Measurements from ENCODE around the gene ARHGAP24. TPM values are rescaled to one million over a fixed set of nuclear protein-coding genes. Genes with fewer than 3 reads are reported as not detected.

Gene ARHGAP24
- total RNA-seq, 4 donors from 2014 or later: 17.8 to 65.2 (median 27.2) TPM

DNA sequence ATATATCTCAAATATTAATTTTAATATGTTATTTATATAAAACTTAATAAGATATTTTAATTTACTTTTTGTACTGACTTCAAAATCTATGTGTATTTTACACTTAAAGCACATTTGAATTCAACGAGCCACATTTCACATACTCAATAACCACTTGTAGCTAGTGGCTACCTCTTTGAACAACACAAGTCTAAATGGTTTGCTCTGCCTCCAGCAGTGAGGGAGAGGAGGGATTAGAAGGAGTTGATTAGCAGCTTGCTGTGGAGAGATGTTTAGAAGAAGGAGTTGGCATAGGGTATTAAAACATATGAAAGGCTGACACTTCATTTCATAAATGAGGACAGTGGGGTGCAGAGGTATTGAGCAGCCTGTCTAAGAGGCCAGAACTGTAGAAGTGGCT, 124.0 kb downstream of the ARHGAP24 start:
- no peak for TF ChIP-seq POLR2A (IDR thresholded peaks at IDR 0.05)
- TF ChIP-seq POLR2AphosphoS5 (IDR thresholded peaks at IDR 0.05): no peak
- TF ChIP-seq, protein P1, sequence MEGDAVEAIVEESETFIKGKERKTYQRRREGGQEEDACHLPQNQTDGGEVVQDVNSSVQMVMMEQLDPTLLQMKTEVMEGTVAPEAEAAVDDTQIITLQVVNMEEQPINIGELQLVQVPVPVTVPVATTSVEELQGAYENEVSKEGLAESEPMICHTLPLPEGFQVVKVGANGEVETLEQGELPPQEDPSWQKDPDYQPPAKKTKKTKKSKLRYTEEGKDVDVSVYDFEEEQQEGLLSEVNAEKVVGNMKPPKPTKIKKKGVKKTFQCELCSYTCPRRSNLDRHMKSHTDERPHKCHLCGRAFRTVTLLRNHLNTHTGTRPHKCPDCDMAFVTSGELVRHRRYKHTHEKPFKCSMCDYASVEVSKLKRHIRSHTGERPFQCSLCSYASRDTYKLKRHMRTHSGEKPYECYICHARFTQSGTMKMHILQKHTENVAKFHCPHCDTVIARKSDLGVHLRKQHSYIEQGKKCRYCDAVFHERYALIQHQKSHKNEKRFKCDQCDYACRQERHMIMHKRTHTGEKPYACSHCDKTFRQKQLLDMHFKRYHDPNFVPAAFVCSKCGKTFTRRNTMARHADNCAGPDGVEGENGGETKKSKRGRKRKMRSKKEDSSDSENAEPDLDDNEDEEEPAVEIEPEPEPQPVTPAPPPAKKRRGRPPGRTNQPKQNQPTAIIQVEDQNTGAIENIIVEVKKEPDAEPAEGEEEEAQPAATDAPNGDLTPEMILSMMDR (IDR thresholded peaks at IDR 0.05): no peak
- no peak for TF ChIP-seq EP300 (IDR thresholded peaks at IDR 0.05)

DNA sequence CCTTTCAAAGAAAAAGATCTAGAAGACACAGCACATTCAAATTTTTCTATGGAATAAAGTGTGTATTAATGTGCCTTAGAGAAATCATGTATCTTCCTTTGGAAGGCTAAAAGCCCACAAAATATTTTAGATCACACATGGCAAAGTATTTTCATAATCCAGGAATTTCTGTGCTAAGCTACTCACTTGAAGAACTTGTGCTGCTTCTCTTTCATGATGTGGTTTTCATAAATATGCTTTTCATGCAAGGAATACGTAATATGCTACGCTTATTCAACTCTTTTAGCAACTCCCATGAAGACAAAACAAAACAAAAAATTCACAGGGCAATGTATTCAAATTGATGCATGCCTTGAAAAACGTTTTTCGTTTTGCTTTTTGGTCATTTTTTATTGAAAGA, 125.6 kb downstream of the ARHGAP24 start:
- Histone ChIP-seq H3K4me3 (no peak overlapping the region), H3K27ac (no peak overlapping the region), H3K9me3 (no peaks in the 10 kb centered on the region), H3K36me3 (no peaks in the 10 kb centered on the region), H3K27me3 (no peaks in the 10 kb centered on the region), H3K4me1 (peaks cover 2% of the 10 kb centered on the region)
- WGBS: 70% methylated on average over 4 of the region's 4 CpGs
- DNase-seq (ENCODE audit: low spot score in 2 of 2): no peak
- TF ChIP-seq POLR2A (IDR thresholded peaks at IDR 0.05) (no peak), POLR2AphosphoS5 (IDR thresholded peaks at IDR 0.05) (no peak), EP300 (IDR thresholded peaks at IDR 0.05) (no peak)
- TF ChIP-seq, protein P1 (IDR thresholded peaks at IDR 0.05): no peak

More for the DNA sequence above, 124.0 kb downstream of the ARHGAP24 start:
- Histone ChIP-seq H3K4me3 (no peak overlapping the region), H3K36me3 (no peaks in the 10 kb centered on the region), H3K27me3 (no peaks in the 10 kb centered on the region), H3K4me1 (peaks cover 2% of the 10 kb centered on the region), H3K9me3 (no peaks in the 10 kb centered on the region), H3K27ac (no peak overlapping the region)
- DNase-seq (ENCODE audit: low spot score in 2 of 2): no peak
- 87% methylated on average over 1 of the region's 1 CpG for WGBS

DNA sequence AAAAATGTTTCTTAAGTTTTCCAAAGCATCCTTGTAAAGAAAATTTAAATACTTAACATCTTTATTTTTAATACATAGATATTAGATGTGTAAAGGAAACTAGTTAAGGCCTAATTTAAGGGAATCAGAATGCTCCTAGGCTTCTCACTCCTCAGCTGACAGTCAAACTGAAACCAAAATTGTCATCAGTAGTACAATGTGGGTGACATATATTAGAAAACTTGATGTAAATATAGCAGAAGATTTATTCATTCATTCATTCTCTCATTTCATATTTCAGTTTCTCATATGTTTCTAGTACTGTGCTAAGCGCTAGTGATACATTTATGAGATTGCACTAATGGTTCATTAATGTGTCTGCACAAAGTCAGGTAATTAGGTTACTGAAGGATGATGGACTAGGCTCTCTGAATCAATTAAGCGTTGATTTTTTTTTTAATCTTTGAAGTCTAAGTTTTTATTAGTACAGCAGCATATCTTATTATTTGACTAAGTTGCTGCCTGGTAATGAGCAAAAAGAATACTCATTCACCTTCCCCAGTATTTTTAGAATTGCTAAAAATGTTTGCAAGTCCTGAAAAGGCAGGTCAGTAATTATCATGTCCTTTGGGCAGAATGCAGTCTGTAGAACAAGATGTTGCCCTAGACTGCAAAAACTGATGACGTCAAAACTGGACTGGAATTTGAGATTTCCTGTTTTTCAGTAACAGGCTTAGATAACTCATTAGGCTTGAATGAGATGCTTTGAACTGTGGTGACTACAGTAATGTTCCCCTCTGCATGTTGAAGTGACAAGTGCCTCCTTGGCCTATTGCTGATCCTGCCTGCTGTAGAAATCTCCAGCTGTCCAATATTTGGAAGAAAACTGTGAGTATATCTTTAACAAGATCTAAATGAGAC, 128.7 kb downstream of the ARHGAP24 start:
- Histone ChIP-seq H3K4me3 (no peak overlapping the region), H3K36me3 (no peaks in the 10 kb centered on the region), H3K4me1 (peaks cover 4% of the 10 kb centered on the region), H3K27me3 (no peaks in the 10 kb centered on the region), H3K27ac (no peak overlapping the region), H3K9me3 (no peaks in the 10 kb centered on the region)
- TF ChIP-seq, protein P1 (IDR thresholded peaks at IDR 0.05): no peak
- TF ChIP-seq POLR2A (IDR thresholded peaks at IDR 0.05): no peak
- no peak for TF ChIP-seq EP300 (IDR thresholded peaks at IDR 0.05)
- TF ChIP-seq POLR2AphosphoS5 (IDR thresholded peaks at IDR 0.05): no peak
- DNase-seq (ENCODE audit: low spot score in 2 of 2): no peak
- 78% methylated on average over 3 of the region's 3 CpGs for WGBS

DNA sequence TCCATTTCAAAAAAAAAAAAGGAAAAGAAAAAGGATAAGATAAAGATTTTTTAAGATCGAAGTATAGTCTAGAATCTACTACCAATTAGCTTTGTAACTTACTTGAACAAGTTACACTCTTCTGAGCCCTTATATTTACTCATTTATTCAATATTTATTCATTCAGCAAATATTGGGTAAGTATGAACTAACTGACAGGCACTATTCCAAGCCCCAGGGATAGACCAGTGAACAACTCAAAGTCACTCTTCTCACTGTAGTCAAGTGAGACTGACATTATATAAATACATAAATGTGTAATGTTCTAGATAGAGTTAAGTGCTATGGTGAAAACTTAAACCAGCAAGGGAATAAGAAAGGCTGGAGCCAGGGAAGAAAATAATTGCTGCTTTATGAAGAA, 131.6 kb downstream of the ARHGAP24 start:
- no peak overlapping the region for H3K4me3 ChIP-seq
- WGBS: 80% methylated on average over 1 of the region's 1 CpG
- H3K4me1 ChIP-seq: peaks cover 8% of the 10 kb centered on the region
- TF ChIP-seq POLR2AphosphoS5 (IDR thresholded peaks at IDR 0.05): no peak
- TF ChIP-seq EP300 (IDR thresholded peaks at IDR 0.05): no peak
- no peak for TF ChIP-seq POLR2A (IDR thresholded peaks at IDR 0.05)
- TF ChIP-seq, protein P1 (IDR thresholded peaks at IDR 0.05): no peak
- H3K9me3 ChIP-seq: no peaks in the 10 kb centered on the region
- no peak for DNase-seq (ENCODE audit: low spot score in 2 of 2)
- no peak overlapping the region for H3K27ac ChIP-seq
- no peaks in the 10 kb centered on the region for H3K36me3 ChIP-seq
- no peaks in the 10 kb centered on the region for H3K27me3 ChIP-seq

DNA sequence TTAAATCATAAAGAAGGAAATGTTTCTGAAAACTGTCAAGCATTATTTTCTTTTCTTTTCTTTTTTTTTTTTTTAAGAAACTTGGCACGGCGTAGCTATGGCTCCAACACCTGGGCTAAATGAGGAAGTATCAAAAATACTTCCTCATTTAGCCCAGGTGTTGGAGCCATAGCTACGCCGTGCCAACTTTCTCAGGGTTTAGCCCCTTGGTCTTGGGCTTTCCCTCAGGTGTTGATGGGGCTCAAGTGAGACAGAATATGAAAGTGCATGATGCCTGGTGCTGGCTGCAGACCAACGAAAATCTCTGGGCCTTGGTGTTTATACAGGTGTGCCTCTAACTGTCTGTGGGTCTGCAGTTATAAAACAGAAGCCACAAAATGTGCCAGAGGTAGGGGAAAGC, 132.7 kb downstream of the ARHGAP24 start:
- H3K27ac ChIP-seq: no peak overlapping the region
- no peaks in the 10 kb centered on the region for H3K27me3 ChIP-seq
- H3K4me3 ChIP-seq: no peak overlapping the region
- no peaks in the 10 kb centered on the region for H3K36me3 ChIP-seq
- 55% methylated on average over 5 of the region's 5 CpGs for WGBS
- peaks cover 8% of the 10 kb centered on the region for H3K4me1 ChIP-seq
- DNase-seq (ENCODE audit: low spot score in 2 of 2): no peak
- H3K9me3 ChIP-seq: no peaks in the 10 kb centered on the region
- TF ChIP-seq EP300 (IDR thresholded peaks at IDR 0.05): no peak
- no peak for TF ChIP-seq POLR2A (IDR thresholded peaks at IDR 0.05)
- no peak for TF ChIP-seq POLR2AphosphoS5 (IDR thresholded peaks at IDR 0.05)
- TF ChIP-seq, protein P1 (IDR thresholded peaks at IDR 0.05): no peak
